ENCODE results near the gene FAM47E. TPM values are rescaled to one million over a fixed set of nuclear protein-coding genes. Genes with fewer than 3 reads are reported as not detected.

FAM47E gene
- total RNA-seq (2014; rRNA removed; shearing (Covaris generic)), result not detected in 2 replicates
- 0.26 and 0.91 TPM in 2 replicates for polyA plus RNA-seq (2015; cell fraction: cytosol; rRNA removed)
- polyA plus RNA-seq (2015; cell fraction: nucleus; rRNA removed), result 0.19 and 0.81 TPM in 2 replicates

DNA sequence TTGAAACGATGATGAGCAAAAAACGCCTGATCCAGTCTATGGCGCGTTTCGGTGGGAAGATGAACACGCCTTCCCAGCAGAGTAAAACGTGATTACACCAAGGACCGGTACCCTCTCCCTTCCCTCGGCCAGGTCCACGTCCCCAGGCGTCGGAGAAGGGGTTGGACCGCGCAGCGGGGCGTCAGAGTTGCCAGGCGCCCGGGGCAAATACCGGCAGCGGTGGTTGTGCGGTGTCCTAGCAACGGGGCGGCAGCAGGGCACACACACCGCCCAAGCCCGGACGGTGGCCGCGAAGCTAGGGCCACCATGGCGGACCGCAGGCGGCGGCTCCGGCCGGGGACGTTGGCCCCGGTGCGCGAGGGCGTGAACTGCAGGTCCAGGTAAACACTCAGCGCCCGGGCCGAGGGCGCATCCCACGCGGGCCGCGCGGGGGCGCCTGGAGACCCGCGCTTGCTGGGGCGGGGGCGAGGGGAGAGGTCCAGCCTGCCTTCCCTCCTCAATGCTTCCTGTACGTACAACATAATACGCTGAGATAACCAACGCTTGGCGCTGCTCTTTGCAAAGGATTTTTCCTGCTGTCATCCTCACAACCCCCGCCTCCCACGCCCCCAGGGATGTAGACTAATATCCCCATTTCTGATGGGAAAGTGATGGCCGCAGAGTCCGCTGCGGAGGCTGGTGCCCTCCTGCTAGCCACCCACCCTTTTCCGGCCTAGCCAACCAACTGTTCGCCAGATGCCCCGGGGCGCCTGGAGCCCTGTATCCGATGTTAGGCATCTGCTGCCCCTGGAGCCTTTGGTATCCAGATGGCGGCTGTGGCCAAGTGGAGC, at the start of gene FAM47E:
Gene FAM47E, plus strand, starts transcription at position 281 of the 830 bp plus-strand sequence. Its CDS starts 26 bp downstream, at position 307.
- DNase-seq (ENCODE audit: low read depth), result peak; percentile 65

DNA sequence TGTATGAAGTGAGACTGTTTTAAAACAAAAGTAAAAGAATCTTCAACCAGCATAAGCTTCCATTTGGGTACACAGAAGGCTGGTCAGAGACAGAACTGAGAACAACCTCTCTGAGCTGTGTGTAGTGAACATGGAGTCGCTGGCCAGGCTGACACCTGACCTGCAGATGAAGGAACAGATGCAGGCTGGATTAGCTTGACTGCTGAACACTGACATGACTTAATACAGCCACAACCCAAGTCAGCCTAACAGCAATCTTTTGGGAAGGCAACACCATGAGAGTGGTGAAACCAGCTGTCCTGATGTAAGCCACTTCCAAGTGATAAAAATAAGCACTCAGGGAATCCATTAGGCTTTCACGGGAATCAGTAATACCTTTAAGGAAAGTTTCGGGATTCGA, 48.0 kb upstream of the FAM47E start:
- DNase-seq (ENCODE audit: low read depth), result no peak

DNA sequence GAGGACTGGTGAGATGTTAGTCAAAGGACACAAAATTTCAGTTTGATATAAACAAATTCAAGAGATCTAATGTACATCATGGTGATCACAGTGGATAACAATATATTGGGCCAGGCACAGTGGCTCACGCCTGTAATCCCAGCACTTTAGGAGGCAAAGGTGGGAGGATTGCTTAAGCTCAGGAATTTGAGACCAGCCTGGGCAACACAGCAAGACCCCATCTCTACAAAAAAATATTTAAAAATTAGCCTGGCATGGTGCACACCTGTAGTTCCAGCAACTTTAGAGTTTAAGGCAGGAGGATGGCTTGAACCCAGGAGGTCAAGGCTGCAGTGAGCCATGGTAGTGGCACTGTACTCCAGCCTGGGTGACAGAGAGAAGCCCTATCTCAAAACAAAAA, 46.6 kb upstream of the FAM47E start:
- DNase-seq (ENCODE audit: low read depth), result no peak

DNA sequence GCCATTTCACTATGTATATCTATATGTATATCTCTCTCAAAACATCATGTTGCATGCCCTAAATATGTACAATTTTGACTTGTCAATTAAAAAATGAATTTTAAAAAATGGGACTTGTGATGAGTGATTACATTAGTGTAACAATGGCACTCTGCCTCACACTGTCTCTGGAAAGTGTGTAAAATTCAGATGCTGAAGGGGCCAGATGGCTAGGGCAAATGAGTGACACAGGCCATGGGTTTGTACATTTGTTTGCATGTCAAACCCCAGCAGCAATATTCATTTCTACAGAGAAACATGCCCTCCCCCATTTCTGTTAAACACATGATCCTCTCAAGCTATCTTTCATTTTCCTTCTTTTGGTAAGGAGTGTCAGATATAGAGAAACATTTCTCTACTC, 46.0 kb upstream of the FAM47E start:
- no peak for DNase-seq (ENCODE audit: low read depth)

- DNase-seq (ENCODE audit: low read depth), result no peak
Measured at GRCh38 chr4:76206222-76206942, 45.1 kb upstream of the FAM47E start.

GRCh38 chr4:76207549-76207948, 44.0 kb upstream of the FAM47E start:
- no peak for DNase-seq (ENCODE audit: low read depth)

DNA sequence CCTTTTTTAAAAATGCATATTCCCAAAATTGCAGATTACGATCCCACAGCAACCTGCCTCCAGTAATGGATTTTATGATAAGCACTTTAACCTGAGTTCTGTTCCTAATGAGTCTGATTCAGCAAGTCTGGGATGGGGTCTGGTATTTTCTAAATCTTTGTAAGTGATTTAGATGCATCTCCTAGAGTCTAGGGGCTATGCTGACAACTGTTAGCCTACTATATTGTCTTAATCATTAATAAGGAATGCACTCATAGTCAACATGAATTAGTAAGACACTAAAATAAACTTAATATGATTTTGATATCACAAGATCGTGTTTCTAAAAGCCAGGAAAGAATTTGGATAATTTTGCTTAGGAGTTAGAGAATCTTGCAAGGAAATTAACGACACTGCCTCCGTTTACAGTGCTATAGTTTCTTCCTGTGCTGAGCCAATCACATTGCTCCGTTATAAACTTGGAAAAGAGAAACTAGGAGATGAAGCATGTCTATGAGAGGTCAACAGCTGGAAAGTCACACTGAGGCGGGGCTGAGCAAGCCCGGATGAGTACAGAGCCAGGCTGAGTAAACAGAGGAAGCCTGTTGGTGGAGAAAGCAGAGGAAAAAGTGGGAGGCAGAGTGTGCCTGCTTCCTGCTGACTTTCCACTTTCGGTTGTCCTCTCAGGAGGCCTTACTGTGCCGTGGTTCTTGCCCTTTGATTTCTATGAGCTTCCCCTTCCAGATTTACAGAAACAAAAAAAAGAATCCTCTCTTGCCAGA, 43.3 kb upstream of the FAM47E start:
- DNase-seq (ENCODE audit: low read depth), result peak; percentile 91

DNA sequence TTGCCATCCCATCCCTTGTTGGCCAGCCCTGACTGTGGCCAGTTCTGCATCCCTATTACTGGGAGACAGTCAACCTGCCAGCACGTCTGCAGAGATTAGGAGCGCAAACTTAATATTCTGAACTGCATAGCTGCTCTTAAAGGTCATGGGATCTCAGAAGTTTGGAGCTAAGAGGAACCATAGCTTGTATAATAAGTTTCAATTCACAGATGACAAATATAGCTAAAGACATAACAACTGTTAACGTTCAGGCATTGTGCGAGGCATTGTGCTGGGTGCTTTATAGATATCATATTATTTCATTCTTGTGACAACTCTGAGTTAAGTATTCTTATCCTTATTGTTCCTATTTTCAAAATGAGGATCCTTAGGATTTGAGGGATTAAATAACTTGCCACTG, 41.6 kb upstream of the FAM47E start:
- no peak for DNase-seq (ENCODE audit: low read depth)

- no peak for DNase-seq (ENCODE audit: low read depth)
Measured at GRCh38 chr4:76210452-76210851, 41.1 kb upstream of the FAM47E start.

- DNase-seq (ENCODE audit: low read depth), result no peak
Measured at GRCh38 chr4:76211769-76212708, 39.5 kb upstream of the FAM47E start.

DNA sequence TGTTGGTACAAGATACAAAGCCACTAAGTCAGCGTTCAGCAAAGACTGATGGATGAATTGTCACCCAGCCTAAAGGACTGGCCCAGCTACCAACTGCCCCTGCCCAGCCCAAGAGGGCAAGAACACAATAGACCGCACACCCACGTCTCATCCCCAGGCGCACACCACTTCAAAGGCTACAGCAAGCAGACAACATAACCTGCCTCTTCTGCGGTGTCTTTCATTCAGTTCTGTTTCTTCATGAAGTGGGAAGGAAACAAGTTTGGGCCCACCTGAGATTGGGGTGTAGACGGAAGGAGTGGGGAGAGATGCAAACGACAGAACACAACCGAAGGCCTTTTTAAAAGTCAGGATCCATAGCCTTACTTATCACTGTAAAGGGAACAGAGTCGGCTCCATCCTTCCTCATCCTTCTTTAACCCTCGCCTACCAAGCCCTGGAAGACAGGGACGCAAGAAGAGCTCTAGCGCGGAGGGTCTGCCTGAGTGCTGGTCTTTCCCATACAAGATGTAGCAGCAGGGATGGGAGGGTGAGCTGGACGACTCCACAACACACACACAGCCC, 38.6 kb upstream of the FAM47E start:
- DNase-seq (ENCODE audit: low read depth), result peak; percentile 17

DNA sequence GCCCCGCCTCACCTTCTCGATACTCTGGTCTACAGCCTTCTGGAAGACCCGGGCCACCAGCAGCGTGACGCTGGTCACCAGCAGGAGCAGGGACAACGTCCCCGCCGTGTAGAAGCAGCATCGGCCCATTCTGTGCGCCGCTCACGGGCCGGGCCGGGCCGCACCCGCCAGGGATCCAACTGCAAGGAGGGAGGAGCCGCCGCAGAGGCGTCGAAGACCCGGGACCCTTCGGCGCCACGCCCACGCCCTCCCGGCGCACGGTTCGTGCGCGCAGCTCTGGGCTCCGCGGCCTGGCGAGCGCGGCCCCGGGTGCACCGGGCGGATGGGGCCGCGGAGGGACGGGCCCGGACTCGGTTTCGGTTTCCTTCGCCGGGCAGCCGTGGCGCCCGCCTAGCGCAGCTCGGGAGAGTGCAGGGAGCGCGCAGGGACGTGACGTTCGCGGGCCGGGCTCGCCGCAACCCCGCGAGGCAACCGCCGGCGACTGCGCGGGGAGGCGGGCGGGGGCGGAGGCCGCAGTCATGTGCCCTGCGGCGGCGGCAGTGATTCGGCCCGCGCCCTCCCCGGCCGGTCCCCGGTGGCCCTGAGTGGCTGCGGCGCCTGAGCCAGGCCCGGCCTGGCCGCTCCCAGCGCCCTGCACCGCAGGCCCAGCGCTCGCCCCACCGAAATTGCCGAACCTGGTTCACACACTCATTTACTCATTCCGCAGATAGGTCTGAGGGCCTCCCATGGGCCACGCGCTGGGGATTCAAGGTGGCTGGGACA, 37.9 kb upstream of the FAM47E start, which contains the start of gene SCARB2:
Gene SCARB2, minus strand, starts transcription at position 410 of the 762 bp plus-strand sequence. Its CDS starts 281 bp downstream, at position 129.
- peak; percentile 78 for DNase-seq (ENCODE audit: low read depth)

DNA sequence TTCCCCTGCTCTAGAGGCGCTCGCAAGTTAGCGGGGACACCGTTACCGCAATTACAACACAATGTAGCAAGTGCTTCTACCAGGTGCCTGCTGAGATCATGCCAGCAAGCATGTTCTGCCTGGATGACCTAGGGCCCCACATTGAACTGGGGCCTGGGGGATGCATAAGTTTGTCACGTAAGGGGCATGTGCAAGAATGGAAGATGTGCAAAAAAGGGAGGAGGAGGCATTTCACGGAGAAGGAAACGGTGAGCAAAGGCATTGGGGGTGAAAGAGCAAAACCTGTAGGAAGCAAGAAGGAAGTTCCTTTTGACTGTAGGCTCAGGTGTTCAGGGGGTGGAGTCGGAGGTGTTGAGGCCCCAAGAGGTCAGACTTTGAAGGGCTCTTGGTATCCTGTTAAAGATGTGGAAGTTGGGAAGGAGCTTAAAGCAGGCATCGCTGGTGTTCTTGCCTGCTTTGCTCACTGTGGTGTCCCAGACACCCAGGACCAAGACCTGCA, 37.3 kb upstream of the FAM47E start:
- no peak for DNase-seq (ENCODE audit: low read depth)

- no peak for DNase-seq (ENCODE audit: low read depth)
Measured at GRCh38 chr4:76215077-76215476, 36.4 kb upstream of the FAM47E start.

- no peak for DNase-seq (ENCODE audit: low read depth)
Measured at GRCh38 chr4:76216524-76216923, 35.0 kb upstream of the FAM47E start.

DNA sequence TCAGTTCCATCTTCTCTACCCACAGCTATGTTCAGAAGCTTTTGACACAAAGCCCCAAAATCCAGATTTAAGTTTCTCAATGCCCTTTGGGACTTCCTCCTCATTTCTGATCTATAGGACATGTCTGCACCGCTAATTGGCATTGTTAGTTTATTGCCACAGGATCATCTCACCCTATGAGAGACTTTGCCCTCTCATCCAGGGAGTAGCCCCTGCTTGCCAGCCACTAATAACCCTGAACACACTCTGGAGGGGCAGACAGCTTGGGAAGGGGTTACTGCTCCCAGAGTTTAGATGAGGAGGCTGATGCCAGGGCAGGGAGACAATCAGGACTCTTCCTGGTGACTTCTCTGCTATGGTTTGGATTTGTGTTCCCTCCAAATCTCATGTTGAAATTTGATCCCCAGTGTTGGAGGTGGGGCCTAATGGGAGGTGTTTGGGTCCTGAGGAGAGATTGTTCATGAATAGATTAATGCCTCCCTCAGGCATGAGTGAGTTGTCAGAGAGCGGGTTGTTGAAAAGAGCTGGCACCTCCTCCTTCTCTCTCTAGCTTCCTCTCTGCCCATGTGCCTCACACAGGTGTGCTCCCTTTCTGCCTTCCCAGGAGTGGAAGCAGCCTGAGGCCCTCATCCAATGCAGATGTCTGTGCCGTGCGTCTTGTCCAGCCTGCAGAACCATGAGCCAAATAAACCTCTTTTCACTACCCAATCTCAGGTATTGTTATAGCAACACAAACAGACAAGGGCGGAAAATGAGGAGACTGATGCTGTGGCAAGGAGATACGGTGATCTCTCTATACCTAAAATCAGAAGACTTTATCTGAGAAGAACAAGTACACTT, 34.3 kb upstream of the FAM47E start:
- no peak for DNase-seq (ENCODE audit: low read depth)

- DNase-seq (ENCODE audit: low read depth), result no peak
Measured at GRCh38 chr4:76219299-76220055, 32.0 kb upstream of the FAM47E start.
